Adrenal gland (tissue), 12 donors: Measurements from ENCODE around the gene PPP3CA. TPM values are rescaled to one million over a fixed set of nuclear protein-coding genes. Genes with fewer than 3 reads are reported as not detected.
A peak's percentile ranks its signal among the peaks of the same experiment; 100 is the strongest.
"Not testable (repeated sequence)": the region's sequence is repeated elsewhere in the genome, so short reads cannot be mapped to it uniquely, and the experiment has no call there.

Source experiments
- DNase-seq, 7 donors: peaks; one replicate each; pipeline ENCODE4 v3.0.0-alpha.2; 2019 to 2020
- H3K27ac ChIP-seq, 5 donors: fragments of 200-600 bp; sonication (generic) in 4 of 5; 1 replicate in 3 of 5; 2 replicates in 2 of 5; pipeline versions ENCODE4 v1.5.1 to v1.8.0; 2016 to 2020; ENCODE audit warnings: mild to moderate bottlenecking in 1 of 5
- H3K27me3 ChIP-seq: fragments of 200-600 bp; 2 replicates; pipeline ENCODE4 v1.8.0; 2021
- H3K36me3 ChIP-seq, 2 donors: fragments of 200-600 bp; replicated peaks in 1 of 2; 1 replicate in 1 of 2; 2 replicates in 1 of 2; pipeline versions ENCODE4 v1.5.1 to v1.8.0; 2018 to 2022
- H3K4me1 ChIP-seq, 2 donors: fragments of 200-600 bp; replicated peaks in 1 of 2; 1 replicate in 1 of 2; 2 replicates in 1 of 2; pipeline versions ENCODE4 v1.5.1 to v1.8.0; 2018 to 2021
- H3K4me3 ChIP-seq, 4 donors: fragments of 200-600 bp; sonication (generic) in 3 of 4; one replicate each; pipeline ENCODE4 v1.5.1; 2016 to 2018
- H3K9me3 ChIP-seq, 3 donors: fragments of 200-600 bp; sonication (generic) in 1 of 3; replicated peaks in 1 of 3; 1 replicate in 2 of 3; 2 replicates in 1 of 3; pipeline versions ENCODE4 v1.5.1 to v1.8.0; 2016 to 2021
- CTCF ChIP-seq, 6 experiments: fragments of 450-650 bp in 4 of 6; fragments of 200-600 bp in 2 of 6; sonication (generic) in 1 of 6; IDR thresholded peaks; 1 replicate in 5 of 6; 2 replicates in 1 of 6; pipeline versions ENCODE4 v1.5.1 to v1.8.0; 2016 to 2021; ENCODE audit warnings: antibody characterized with exemption in 6 of 6, mild to moderate bottlenecking in 2 of 6, moderate library complexity in 1 of 6
- POLR2A ChIP-seq, 2 donors: fragments of 450-650 bp; IDR thresholded peaks; one replicate each; pipeline ENCODE4 v1.6.1; 2017; ENCODE audit warnings: antibody characterized with exemption in 2 of 2, mild to moderate bottlenecking in 2 of 2, moderate library complexity in 1 of 2
- WGBS, 4 donors: extraction: QIAGEN DNeasy Blood & Tissue Kit in 2 of 4; methylation state at CpG; one replicate each; pipeline versions ENCODE4 v1.1.5 to v1.1.7; 2013 to 2017; 5-methylcytosine and 5-hydroxymethylcytosine counted together
- intact Hi-C, 2 donors: fragments of 100-400 bp; cut with DNase I; formaldehyde crosslinking; loops; one replicate each; pipeline versions ENCODE4 v1.14.1 to v1.15.0; 2022 to 2023
- polyA plus RNA-seq, 3 donors: library from polyadenylated mRNA; stranded (reverse); fragments of 200-250 nt in 2 of 3; fragments of 350-450 nt in 1 of 3; fragmentation: Illumina TruSeq in 1 of 3; extraction: RNeasy Lipid Tissue Mini Kit (QIAGEN cat#74804) in 1 of 3; gene quantifications; one replicate each; pipeline ENCODE4 v1.2.3, GENCODE V29; 2013 to 2014
- total RNA-seq, 9 donors: library from RNA; depleted of rRNA in 4 of 9; stranded (reverse); fragments of >200 nt in 4 of 9; fragments of 120-200 nt in 1 of 9; fragmentation: NEBNext Ultra II Directional in 1 of 9; extraction: Animal tissue kit (Norgen Biotek cat#: 25700) in 1 of 9; gene quantifications; one replicate each; pipeline versions ENCODE4 v1.1.0 to v1.2.4, GENCODE V29; 2013 to 2023
- donor health status: healthy with polysubstance abuse.
- donor health status: Bipolar disorder and iron deficiency.
- donor health status: DM: yes; HTN: yes; CAD: no.
- donor health status: DM: no; HTN: no; CAD: no.
- donor health status: DM: no; HTN: no; CAD: no.
- donor health status: DM: yes; HTN: yes; CAD: no.

PPP3CA gene
- total and polyA plus RNA-seq, 12 donors = 13.8 to 138 (median 43.8) TPM

- H3K27ac ChIP-seq = no peak overlapping the region
- no peaks in the 10 kb centered on the region for H3K27me3 ChIP-seq
- no peaks in the 10 kb centered on the region for H3K36me3 ChIP-seq
- WGBS, 4 donors = 18 to 59% (median 50%) methylated on average over 1 of the region's 1 CpG
- no peak for TF ChIP-seq POLR2A (IDR thresholded peaks at IDR 0.05)
- TF ChIP-seq CTCF (IDR thresholded peaks at IDR 0.05) = no peak
- peak in 6 of 7 donors; percentile 15 to 70 (median 40) for DNase-seq
- peaks cover 0 to 31% of the 10 kb centered on the region in 2 donors for H3K4me1 ChIP-seq
- H3K9me3 ChIP-seq = no peaks in the 10 kb centered on the region
- intact Hi-C loops = no loop called here
- H3K4me3 ChIP-seq = no peak overlapping the region
Measured at GRCh38 chr4:101102114-101102742, 245.1 kb downstream of the PPP3CA start.

- H3K4me1 ChIP-seq = peaks cover 0 to 31% of the 10 kb centered on the region in 2 donors
- no peak overlapping the region for H3K4me3 ChIP-seq
- no peak overlapping the region for H3K27ac ChIP-seq
- WGBS, 4 donors = 96 to 98% (median 97%) methylated on average over 4 of the region's 4 CpGs
- no peak for TF ChIP-seq CTCF (IDR thresholded peaks at IDR 0.05)
- TF ChIP-seq POLR2A (IDR thresholded peaks at IDR 0.05) = no peak
- H3K36me3 ChIP-seq = no peaks in the 10 kb centered on the region
- no peak for DNase-seq
- intact Hi-C loops = no loop called here
- H3K27me3 ChIP-seq = no peaks in the 10 kb centered on the region
- H3K9me3 ChIP-seq = no peaks in the 10 kb centered on the region
Measured at GRCh38 chr4:101101072-101101471, 246.3 kb downstream of the PPP3CA start.

DNA sequence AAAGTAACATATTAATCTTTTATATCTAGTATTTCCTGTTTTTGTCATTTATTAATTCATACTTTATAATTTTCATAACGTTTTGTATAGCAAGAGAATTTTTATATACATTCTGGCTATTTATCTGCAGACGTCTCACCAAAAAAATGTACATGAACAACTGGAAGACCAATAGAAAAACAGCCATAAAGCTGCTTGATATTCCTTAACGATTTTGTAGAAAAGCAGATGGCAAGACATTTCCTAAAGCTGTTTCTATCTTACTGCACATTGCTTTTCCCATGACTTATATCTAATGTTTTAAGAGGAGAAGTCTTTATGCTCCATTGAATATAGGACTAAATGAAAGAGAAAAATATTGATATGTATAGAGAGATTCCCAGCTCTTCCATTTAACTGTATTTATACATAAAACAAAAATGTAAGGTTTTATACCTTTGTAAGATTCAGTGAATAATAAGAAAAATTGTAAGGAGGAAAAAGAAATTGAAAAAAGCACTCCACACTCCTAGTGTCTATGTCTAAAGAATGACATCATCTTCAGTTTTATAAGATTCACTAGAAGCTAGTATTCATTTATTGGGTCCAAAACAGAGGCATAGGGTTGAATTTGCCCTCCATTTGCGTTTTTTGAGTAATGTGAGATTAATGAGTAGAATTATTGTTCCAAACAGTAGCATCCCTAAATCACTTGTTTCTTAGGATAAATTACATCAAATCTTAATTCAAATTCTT lies 248.5 kb downstream of the PPP3CA start:
- TF ChIP-seq POLR2A (IDR thresholded peaks at IDR 0.05) (no peak), CTCF (IDR thresholded peaks at IDR 0.05) (no peak)
- Histone ChIP-seq H3K27ac (no peak overlapping the region), H3K9me3 (no peaks in the 10 kb centered on the region), H3K4me1 (peaks cover 0 to 21% of the 10 kb centered on the region in 2 donors), H3K36me3 (no peaks in the 10 kb centered on the region), H3K4me3 (no peak overlapping the region), H3K27me3 (no peaks in the 10 kb centered on the region)
- DNase-seq = no peak
- intact Hi-C loops = no loop called here
- WGBS, 4 donors = 84 to 89% (median 87%) methylated on average over 4 of the region's 4 CpGs

DNA sequence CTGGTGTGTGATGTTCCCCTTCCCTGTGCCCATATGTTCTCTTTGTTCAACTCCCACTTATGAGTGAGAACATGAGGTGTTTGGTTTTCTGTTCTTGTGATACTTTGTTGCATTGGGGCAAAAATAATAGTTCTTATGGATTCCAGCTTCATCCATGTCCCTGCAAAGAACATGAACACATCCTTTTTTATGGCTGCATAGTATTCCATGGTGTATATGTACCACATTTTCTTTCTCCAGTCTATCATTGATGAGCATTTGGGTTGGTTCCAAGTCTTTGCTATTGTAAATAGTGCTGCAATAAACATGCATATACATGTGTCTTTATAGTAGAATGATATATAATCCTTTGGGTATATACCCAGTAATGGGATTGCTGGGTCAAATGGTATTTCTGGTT lies 254.7 kb downstream of the PPP3CA start:
- H3K4me1 ChIP-seq, H3K27me3 ChIP-seq, H3K9me3 ChIP-seq, intact Hi-C loops, H3K4me3 ChIP-seq, H3K27ac ChIP-seq, DNase-seq, H3K36me3 ChIP-seq: not testable (repeated sequence)

DNA sequence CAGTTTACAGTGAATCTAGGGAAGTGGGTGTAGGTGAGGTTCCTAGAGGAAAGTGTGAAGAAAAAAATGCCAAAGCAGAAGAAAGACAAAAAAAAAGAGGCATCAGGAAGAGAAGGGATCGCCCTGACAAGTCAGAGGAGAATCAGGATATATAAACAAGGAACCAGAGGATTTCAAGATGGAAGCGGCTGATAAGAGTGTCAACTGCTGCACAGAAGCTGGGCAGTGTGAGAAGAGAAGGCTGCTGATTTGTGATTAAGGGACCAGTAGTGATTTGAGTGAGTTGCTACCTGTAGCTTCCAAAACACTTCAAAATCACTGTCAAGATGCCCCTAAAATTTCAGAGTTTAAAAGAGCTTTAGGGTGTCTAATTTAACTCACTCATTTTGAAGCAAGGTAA lies 258.2 kb downstream of the PPP3CA start:
- 83 to 97% (median 89%) methylated on average over 2 of the region's 2 CpGs for WGBS, 4 donors
- H3K36me3 ChIP-seq = no peaks in the 10 kb centered on the region
- H3K27me3 ChIP-seq = no peaks in the 10 kb centered on the region
- H3K9me3 ChIP-seq = no peaks in the 10 kb centered on the region
- TF ChIP-seq CTCF (IDR thresholded peaks at IDR 0.05) = no peak
- no peak for TF ChIP-seq POLR2A (IDR thresholded peaks at IDR 0.05)
- H3K27ac ChIP-seq = no peak overlapping the region
- H3K4me1 ChIP-seq = no peaks in the 10 kb centered on the region
- DNase-seq = no peak
- intact Hi-C loops = no loop called here
- H3K4me3 ChIP-seq = no peak overlapping the region
